ENCODE data around the gene RARG. TPM values are rescaled to one million over a fixed set of nuclear protein-coding genes. Genes with fewer than 3 reads are reported as not detected.

RARG gene
- polyA plus RNA-seq, 3 donors: 1.8 to 14.6 (median 2.3) TPM

- peaks cover 21% of the 10 kb centered on the region for H3K79me2 ChIP-seq (ENCODE audit: insufficient read depth, low read length)
- peak overlapping the region; percentile 44 to 97 (median 84) for H3K4me3 ChIP-seq (replicated peaks in 1 of 3; ENCODE audit: low read depth in 2 of 3, low read length in 3 of 3)
- no peaks in the 10 kb centered on the region for H3K27me3 ChIP-seq (ENCODE audit: control insufficient read depth in 2 of 2, insufficient read depth in 2 of 2, low read length in 2 of 2)
- WGBS (ENCODE audit: insufficient coverage): 98% methylated on average over 7 of the region's 30 CpGs
- no peak overlapping the region for H3K9ac ChIP-seq (ENCODE audit: insufficient read depth, low read length, poor library complexity, severe bottlenecking)
- Mint-ChIP-seq H3K36me3 (peaks cover 27 to 31% of the 10 kb centered on the region in 2 donors), H3K27me3 (ENCODE audit: low read depth in 3 of 3) (peaks cover 5 to 16% (median 7%) of the 10 kb centered on the region in 3 donors), H3K4me1 (peaks cover 79% of the 10 kb centered on the region), H3K27ac (peak overlapping the region; percentile 51 to 99 (median 89)), H3K4me3 (peak overlapping the region; percentile 91 to 98), H3K9me3 (peaks cover 5 to 9% (median 7%) of the 10 kb centered on the region in 7 donors)
- H3K27ac ChIP-seq (ENCODE audit: low read depth in 1 of 2, low read length in 2 of 2): peak overlapping the region in 1 of 2 donors; percentile 82
- intact Hi-C loops (cut with micrococcal nuclease): loop anchor here (5.0 to 10.0 kb wide), 3 partner anchors 34 to 286 kb away; partner anchors contain the start of genes AAAS (in 1 of the 2), NPFF (in 1 of the 2) and TARBP2 (in 1 of the 2)
- H3K4me1 ChIP-seq (ENCODE audit: control insufficient read depth in 1 of 2, insufficient read depth in 2 of 2, low read length in 2 of 2): peaks cover 63 to 81% of the 10 kb centered on the region in 2 donors
- TF ChIP-seq CTCF (IDR thresholded peaks at IDR 0.05): no peak
- no peaks in the 10 kb centered on the region for H4K20me1 ChIP-seq (ENCODE audit: insufficient read depth, low read length)
- H3K9me3 ChIP-seq (replicated peaks in 1 of 2; ENCODE audit: control insufficient read depth in 1 of 2, insufficient read depth in 1 of 2, low read length in 2 of 2): peaks cover 0 to 7% of the 10 kb centered on the region in 2 donors
- no peak overlapping the region for H2AFZ ChIP-seq (ENCODE audit: insufficient read depth, low read depth, low read length, poor library complexity, severe bottlenecking)
- peak overlapping the region; percentile 100 for H3K4me2 ChIP-seq (replicated peaks; ENCODE audit: extremely low read depth, low read length, poor library complexity, severe bottlenecking)
- DNase-seq: no peak
- peaks cover 2 to 17% of the 10 kb centered on the region in 2 donors for H3K36me3 ChIP-seq (replicated peaks in 1 of 2; ENCODE audit: control insufficient read depth in 1 of 2, insufficient read depth in 2 of 2, low read length in 2 of 2)
Measured at GRCh38 chr12:53218551-53219291, 13.3 kb downstream of the RARG start.

DNA sequence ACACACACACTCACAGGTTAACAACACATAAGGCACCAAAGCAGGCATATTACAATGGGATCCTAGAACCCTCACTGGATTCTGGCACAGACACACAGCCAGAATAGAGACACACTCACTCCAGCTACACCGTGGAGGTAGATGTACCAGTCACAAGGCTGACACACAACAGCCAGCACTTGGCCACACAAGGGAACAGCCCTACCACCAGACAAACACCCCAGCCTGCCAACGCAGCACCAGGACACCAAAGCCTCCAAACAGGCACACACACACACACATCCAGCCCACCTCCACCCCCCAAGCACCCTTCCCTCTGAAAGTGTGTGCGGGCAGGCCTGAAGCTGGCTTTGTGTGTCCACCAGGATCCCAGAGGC lies 14.1 kb downstream of the RARG start:
- H3K27me3 ChIP-seq (ENCODE audit: control insufficient read depth in 2 of 2, insufficient read depth in 2 of 2, low read length in 2 of 2): no peaks in the 10 kb centered on the region
- peaks cover 21% of the 10 kb centered on the region for H3K79me2 ChIP-seq (ENCODE audit: insufficient read depth, low read length)
- peak overlapping the region; percentile 64 to 87 for H3K4me3 Mint-ChIP-seq
- peak overlapping the region; percentile 55 for H2AFZ ChIP-seq (ENCODE audit: insufficient read depth, low read depth, low read length, poor library complexity, severe bottlenecking)
- no peak for TF ChIP-seq CTCF (IDR thresholded peaks at IDR 0.05)
- peaks cover 5 to 9% (median 7%) of the 10 kb centered on the region in 7 donors for H3K9me3 Mint-ChIP-seq
- peaks cover 80% of the 10 kb centered on the region for H3K4me1 Mint-ChIP-seq
- no peak for DNase-seq
- peaks cover 31 to 38% of the 10 kb centered on the region in 2 donors for H3K36me3 Mint-ChIP-seq
- H3K9me3 ChIP-seq (replicated peaks in 1 of 2; ENCODE audit: control insufficient read depth in 1 of 2, insufficient read depth in 1 of 2, low read length in 2 of 2): peaks cover 0 to 7% of the 10 kb centered on the region in 2 donors
- H3K4me1 ChIP-seq (ENCODE audit: control insufficient read depth in 1 of 2, insufficient read depth in 2 of 2, low read length in 2 of 2): peaks cover 58 to 81% of the 10 kb centered on the region in 2 donors
- peaks cover 3 to 22% of the 10 kb centered on the region in 2 donors for H3K36me3 ChIP-seq (replicated peaks in 1 of 2; ENCODE audit: control insufficient read depth in 1 of 2, insufficient read depth in 2 of 2, low read length in 2 of 2)
- peak overlapping the region; percentile 100 for H3K4me2 ChIP-seq (replicated peaks; ENCODE audit: extremely low read depth, low read length, poor library complexity, severe bottlenecking)
- peak overlapping the region; percentile 38 for H3K9ac ChIP-seq (ENCODE audit: insufficient read depth, low read length, poor library complexity, severe bottlenecking)
- peaks cover 5 to 10% (median 7%) of the 10 kb centered on the region in 3 donors for H3K27me3 Mint-ChIP-seq (ENCODE audit: low read depth in 3 of 3)
- intact Hi-C loops (cut with micrococcal nuclease): loop anchor here (2.0 to 10.0 kb wide), 4 partner anchors 33 to 287 kb away; partner anchors contain the start of genes AAAS (in 1 of the 2), NPFF (in 1 of the 2) and TARBP2 (in 1 of the 2)
- 65% methylated on average over 2 of the region's 3 CpGs for WGBS (ENCODE audit: insufficient coverage)
- peak overlapping the region; percentile 72 to 99 (median 91) for H3K27ac Mint-ChIP-seq
- peak overlapping the region; percentile 57 to 79 for H3K27ac ChIP-seq (ENCODE audit: low read depth in 1 of 2, low read length in 2 of 2)
- peak overlapping the region in 2 of 3 experiments; percentile 1 to 97 for H3K4me3 ChIP-seq (replicated peaks in 1 of 3; ENCODE audit: low read depth in 2 of 3, low read length in 3 of 3)
- H4K20me1 ChIP-seq (ENCODE audit: insufficient read depth, low read length): no peaks in the 10 kb centered on the region

All from CD14-positive monocyte (primary cell).